CD4-positive, alpha-beta T cell treated with Interferon alpha-2 for 1 hour (primary cell): Measurements from ENCODE around the gene ATP1A4.

Source experiments
- DNase-seq, 2 donors: peaks; one replicate each; pipeline ENCODE4 v3.0.0-alpha.2; 2020 to 2022

Gene ATP1A4

DNA sequence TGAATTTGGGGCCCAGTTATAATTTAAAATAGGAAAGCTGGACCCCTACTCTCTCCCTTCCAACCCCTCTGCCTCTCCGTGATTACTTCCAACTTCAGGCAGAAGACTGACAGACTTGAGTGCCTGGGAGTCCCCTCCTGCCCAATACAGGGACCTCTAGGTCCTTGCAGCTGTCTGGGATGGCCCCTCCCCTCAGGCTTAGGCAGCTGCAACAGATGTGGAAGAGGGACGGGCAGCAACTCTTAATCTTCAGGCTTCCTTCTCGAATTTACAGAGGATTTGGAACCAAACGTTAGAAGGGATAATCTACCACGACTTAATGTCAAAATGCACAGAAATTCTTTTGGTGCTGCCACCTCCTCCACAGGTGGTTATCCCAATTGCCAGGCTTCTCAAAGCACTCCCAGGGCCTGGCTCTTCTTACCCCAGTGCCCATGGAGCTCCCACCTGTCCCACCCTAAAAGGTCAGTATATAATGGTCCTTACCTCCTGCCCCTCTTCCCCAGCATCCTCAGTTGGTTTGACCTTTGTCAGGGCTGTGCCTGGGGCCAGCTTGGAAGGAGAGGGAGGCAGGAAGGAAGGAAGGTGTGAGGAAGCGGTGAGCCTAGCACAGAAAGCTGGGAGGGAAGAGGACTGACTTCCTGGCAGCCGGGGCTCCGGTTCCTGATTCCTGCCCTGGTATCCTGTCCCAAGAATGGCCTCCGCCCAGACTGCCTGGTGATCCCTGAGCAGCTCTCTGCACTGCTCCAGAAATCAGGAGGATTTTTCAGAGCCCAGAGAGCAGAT is 56.6 kb downstream of the ATP1A4 start:
- no peak for DNase-seq

DNA sequence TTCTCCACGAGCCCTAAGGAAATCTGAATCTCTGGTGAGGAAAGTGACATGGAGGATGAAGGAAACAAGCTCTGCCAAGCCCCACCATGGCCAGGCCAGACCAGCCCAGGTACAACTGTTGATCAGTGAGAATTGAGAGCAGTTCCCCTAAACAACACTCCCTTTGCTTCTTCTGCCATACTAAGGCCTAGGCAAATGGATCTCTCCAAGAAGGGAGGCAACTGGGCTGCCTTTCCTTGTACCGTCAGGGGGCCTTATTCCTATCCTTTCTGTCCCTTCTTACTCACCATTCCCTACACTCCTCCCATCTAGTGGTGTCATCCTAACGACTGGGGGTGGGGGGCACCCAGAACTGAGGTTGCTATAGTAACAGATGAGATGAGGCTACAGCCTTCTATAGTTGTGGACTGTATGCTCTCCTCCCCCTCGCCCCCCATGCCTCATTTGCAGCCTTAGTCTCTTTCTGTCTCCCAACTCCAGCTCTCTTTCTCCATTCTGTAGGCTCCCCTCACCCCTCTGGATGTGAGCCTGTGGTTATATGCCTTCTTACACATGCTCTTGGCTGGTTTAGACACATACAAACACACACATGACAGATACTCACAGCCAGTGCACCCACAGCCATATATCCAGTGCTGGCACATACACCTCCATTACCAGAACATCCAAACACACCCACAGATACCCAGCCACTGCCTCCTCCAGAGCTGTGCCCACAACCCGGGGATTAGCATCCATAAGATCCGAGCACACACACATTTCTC is 57.3 kb downstream of the ATP1A4 start:
- DNase-seq = no peak

- DNase-seq = no peak
Measured at GRCh38 chr1:160209321-160210046, 58.1 kb downstream of the ATP1A4 start.

DNA sequence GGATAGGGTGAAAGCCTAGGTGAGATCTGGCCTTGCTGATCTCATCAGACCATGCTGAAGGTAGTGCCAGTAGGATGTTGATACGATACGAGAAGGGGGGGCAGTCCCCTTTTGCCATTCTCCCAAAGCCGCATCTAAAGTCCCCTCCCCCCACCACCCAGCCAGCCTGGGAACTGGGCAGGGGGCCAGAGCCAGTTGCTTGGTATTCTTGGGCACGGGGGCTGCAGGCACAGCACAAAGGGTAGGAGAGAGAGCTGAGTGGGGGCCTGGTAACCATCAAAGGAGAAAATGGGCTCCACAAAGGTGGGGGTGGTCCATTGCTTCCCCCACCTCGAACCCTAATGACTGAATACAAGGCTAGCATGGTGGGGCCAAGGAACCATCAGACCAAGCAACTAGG is 59.2 kb downstream of the ATP1A4 start:
- no peak for DNase-seq

DNA sequence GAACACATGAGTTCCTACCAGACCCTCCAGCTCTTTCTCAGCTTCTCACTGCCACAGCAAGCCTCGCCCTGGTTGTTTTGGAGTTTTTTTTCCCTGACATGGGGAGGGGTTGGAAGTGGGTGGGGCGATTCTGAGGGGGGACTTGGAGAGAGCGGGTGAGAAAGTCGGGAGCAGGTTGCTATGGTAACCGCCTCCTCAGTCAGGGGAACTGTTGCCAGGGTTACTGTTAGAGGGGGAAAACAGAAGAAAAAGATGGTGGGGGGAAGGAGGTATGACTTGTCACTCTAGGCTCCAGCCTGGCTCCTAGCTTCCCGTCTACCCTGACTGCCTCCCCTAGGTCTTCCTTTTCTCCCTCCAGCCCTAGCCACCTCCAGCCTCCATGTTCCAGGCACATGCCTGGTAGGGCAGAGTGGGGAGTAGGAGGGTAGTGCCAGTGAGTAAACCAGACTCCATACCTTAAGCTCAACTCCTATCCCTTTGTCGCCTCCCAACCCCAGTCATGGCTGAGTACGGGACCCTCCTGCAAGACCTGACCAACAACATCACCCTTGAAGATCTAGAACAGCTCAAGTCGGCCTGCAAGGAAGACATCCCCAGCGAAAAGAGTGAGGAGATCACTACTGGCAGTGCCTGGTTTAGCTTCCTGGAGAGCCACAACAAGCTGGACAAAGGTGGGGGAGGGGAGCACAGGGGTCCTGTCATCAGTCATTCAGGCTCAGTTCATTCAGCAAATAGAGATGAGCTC is 59.8 kb downstream of the ATP1A4 start:
- no peak for DNase-seq

DNA sequence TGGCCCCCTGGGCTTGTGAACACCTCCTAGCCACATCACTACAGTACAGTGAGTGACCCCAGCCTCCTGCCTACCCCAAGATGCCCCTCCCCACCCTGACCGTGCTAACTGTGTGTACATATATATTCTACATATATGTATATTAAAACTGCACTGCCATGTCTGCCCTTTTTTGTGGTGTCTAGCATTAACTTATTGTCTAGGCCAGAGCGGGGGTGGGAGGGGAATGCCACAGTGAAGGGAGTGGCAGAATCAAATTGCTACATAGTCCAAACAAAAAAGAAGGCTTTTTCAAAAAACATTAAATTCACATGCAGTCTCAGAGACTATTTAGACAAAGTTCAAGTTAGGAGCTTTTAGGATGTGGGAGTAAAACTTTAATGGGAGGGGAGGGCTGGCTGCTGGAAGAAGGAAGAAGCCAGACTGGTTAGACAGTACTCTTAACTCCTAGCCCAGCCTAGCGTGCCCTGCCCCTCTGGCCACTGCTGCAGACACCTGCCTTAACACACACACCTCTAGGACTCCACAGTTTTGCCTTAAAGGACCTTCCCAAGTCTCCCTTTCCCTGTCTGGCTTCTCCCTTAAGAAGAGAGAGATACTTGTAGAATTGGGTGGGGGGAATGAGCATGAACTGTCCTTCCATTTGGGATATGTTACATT is 63.2 kb downstream of the ATP1A4 start:
- no peak for DNase-seq

DNA sequence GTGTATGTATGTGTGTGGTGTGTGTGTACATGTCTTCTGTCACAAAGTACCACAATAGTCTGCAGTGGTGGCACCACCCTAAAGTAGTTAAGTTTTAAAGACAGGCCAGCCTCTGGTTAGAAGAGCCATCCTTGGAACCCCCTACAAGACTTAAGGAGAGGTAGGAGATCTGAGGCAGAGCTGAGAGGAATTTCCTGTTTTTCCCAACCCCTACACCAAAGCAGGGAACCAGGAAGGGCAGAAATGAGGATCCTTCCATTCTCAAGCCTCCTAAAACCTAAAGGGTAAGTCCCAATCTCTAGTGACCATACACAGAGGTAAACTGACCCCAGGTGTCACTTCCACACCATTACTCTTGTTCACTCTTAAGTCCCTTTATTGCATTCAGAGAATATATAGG is 64.9 kb downstream of the ATP1A4 start:
- no peak for DNase-seq

DNA sequence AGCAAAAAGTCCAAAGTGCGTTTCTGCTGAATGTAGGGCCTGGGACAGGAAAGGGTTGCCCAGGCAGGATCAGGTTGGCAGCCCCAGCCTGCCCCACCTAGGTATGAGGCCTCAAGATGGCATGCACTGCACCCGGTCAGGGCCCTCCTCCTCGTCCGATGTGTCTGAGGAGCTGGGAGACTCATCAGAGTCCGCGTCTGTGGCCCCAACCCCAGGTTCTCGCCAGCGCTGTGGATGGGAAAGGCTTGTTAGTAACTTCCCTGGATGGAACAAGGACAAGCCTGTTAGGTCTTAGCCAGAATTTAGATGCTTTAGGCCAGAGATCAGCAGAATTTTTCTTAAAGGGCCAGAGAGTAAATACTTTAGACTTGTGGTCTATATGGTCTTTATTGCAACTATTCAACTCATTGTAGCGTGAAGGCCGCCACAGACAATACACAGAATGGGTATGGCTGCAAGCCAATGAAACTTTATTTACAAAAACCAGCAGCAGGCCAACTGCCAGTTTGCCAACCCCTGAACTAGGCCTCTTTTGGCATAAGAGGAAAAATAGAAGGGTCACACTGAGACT is 66.2 kb downstream of the ATP1A4 start:
- DNase-seq = no peak

- DNase-seq = no peak
Measured at GRCh38 chr1:160219062-160219929, 67.9 kb downstream of the ATP1A4 start.

DNA sequence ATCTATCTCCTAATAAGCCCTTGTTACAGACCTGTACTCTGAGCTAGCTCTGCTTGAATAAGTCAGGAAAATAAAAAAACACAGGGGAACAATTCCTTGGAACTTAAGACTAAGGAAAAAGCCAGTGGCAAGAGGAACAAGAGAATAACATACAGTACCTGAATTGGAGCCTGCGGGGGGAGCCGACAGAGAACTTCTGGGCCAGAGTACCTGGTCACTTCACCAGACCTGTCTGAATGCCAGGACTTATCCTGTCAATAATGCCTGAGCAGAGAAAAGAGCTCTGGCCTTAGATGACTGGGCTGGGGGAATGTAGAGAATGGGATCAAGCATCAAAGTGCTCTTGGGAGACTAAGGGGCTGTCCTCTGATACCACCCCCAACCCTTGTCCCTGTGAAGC is 68.9 kb downstream of the ATP1A4 start:
- DNase-seq = no peak

DNA sequence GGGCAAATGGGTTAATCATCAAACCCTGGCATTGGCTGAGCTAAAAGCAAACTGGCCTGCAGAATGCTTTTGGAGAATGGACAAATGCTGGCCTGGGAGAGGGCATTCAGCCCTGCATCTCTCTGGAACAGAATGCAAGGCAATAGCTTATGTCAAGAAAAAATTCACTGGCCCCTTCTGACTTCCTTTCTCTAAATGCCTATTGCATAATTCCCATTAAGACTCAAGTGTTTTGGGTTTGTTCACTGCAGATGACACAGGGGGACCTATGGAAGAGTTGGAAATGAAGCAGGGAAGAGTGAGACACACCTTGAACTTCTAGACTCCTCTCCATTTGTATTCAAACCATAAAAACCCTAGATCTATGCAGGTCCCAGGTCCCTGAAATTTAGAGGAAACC is 69.7 kb downstream of the ATP1A4 start:
- DNase-seq = no peak

DNA sequence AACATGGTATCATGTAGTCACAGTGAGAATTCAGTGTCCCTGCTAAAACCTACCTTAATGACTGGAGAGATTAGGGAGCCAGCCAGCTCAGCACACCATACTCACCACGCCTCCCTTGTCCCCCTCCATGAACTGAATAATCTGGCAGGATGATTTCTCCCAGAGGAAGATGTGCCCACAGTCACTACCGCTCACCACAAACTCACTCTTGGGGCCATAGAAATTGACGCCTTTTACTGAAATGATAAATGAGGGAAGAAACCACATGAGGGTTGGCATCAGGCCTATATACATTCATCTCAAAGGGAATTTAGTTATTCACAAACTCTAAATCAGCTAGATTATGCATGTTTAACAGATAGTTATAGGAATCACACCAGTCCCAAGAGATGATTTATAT is 71.1 kb downstream of the ATP1A4 start:
- no peak for DNase-seq

- DNase-seq = no peak
Measured at GRCh38 chr1:160224606-160225005, 73.2 kb downstream of the ATP1A4 start.

DNA sequence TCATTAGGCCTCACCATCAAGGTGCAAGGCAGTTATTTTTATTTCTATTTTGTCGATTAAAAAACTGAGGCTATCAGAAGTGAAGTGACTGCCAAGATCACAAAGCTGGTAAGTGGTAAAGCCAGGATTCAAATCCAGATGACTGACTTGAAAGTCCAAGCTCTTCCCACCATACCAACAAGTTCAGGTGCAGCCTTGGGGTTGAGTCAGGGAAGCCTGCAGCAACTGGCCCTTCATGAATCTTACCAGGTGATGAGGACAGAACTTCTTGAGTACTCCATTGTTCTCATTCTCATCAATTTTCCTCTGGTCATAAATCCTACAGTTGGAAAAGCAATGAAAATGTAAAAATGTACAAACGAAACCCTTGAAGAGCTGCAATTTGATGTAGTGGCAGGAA is 73.9 kb downstream of the ATP1A4 start:
- no peak for DNase-seq

- DNase-seq = no peak
Measured at GRCh38 chr1:160226623-160227022, 75.2 kb downstream of the ATP1A4 start.

- no peak for DNase-seq
Measured at GRCh38 chr1:160227034-160227433, 75.6 kb downstream of the ATP1A4 start.

- no peak for DNase-seq
Measured at GRCh38 chr1:160227561-160227960, 76.2 kb downstream of the ATP1A4 start.

DNA sequence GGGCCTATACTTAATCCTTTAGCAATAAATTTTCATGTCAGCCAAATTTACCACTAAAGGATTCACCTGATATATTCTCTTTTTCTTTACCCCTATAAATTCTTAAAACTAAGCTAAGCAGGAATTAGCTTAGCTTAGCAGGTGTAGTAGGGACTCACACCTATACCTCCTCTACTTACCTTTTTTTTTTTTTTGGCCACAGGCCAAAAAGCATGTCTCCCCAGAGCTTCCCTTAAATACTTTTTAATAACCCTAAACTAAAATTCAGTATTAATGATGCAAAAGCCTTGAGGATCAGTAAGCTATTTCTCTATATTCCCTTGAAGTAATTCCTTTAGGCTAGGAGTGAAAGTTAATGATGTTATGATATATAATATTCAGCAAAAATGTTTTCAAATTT is 77.0 kb downstream of the ATP1A4 start:
- DNase-seq = no peak

DNA sequence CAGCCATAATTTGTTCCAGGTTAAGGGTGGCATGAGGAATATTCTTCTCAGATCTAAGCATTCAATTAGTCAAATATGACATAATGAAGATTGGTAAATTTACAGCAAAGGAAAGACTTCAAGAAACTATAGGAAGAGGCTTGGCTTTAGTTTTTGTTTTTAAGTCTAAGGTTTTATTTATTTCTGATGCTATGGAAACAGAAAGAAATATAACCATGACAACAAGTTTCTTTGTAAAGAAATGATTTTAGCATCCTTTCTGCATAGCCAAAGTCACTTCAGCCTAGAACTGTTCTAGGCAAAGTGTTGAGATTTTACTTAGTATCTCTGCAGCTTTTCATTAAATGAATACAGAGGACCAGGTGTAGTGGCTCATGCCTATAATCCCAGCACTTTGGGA is 81.5 kb downstream of the ATP1A4 start:
- DNase-seq = no peak
